ENCODE data around the gene CDC16.

Gene CDC16

GRCh38 chr13:114264886-114265611 lies 30.4 kb downstream of the CDC16 start:
- no peak for DNase-seq

DNA sequence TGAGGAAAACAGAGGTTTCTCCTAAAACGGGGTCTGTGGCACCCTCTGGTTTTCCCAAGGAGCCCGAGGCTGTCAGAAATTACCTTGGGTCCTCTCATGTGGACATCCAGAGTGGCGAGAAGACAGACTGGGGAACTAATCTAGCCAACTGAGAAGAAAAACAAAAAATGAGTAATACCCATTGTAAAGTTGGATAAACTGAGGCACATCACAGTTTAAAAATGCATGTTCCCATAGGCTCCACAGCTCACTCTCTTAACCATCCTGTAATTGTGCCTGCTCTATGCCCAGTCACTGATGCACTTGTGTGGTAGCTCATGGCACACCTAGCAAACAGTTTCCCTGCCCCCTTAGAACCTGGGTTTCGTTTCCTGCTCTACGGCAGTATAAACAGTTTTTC lies 31.5 kb downstream of the CDC16 start:
- no peak for DNase-seq

GRCh38 chr13:114268344-114269280 lies 33.9 kb downstream of the CDC16 start:
- no peak for DNase-seq

DNA sequence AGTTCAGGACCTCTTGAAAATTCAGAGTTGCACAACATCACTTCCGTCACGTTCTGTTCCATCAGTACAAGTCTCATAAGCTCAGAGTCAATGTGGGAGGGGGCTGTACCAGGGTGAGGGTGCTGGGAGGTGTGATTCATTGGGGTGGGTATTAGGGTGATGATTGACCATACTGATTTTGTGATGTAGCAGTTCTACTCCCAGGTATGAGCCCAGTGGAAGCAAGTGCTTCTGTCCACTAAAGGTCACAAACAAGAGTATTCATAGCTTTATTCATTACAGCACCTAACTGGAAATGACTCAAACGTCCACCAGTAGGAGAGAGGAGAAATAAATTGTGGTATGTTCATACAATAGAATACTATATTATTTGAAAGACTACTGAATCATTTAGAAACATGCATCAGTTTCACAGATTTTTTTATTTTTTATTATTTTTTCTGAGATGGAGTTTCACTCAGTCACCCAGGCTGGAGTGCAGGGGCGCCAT lies 34.6 kb downstream of the CDC16 start:
- peak; percentile 3 for DNase-seq

- DNase-seq: no peak
Measured at GRCh38 chr13:114272977-114273376, 38.3 kb downstream of the CDC16 start.

GRCh38 chr13:114275304-114275703 lies 40.6 kb downstream of the CDC16 start:
- DNase-seq: no peak

GRCh38 chr13:114279146-114279545 lies 44.4 kb downstream of the CDC16 start:
- DNase-seq: no peak

GRCh38 chr13:114279758-114280355 lies 45.2 kb downstream of the CDC16 start:
- no peak for DNase-seq

- peak; percentile 95 for DNase-seq
Measured at GRCh38 chr13:114281351-114282040, 46.8 kb downstream of the CDC16 start, which contains the start of gene UPF3A. UPF3A (plus strand) TSS chr13:114281601; CDS start chr13:114281640, 39 bp downstream.

- peak; percentile 80 for DNase-seq
Measured at GRCh38 chr13:114282041-114282670, 47.5 kb downstream of the CDC16 start.

DNA sequence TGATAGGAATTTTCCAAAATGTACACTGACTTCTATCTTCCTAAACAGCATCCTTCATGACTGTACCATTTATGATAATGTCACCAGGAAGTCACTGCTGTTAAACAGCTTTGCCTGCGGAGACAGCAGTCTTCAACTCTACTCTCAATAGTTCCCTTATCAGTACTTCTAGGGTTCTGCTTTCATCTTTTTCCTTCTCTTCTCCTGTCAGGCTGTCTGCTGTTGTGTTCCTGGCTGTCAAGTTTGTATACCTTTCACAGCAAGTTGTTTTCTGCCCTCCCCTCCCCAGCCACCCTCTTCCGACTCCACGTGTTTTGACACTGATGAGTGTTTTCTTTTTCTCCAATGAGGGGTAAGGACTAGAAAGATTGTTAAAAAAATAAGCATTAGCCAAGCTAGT lies 48.9 kb downstream of the CDC16 start:
- DNase-seq: no peak

GRCh38 chr13:114284680-114285079 lies 50.0 kb downstream of the CDC16 start:
- no peak for DNase-seq

DNA sequence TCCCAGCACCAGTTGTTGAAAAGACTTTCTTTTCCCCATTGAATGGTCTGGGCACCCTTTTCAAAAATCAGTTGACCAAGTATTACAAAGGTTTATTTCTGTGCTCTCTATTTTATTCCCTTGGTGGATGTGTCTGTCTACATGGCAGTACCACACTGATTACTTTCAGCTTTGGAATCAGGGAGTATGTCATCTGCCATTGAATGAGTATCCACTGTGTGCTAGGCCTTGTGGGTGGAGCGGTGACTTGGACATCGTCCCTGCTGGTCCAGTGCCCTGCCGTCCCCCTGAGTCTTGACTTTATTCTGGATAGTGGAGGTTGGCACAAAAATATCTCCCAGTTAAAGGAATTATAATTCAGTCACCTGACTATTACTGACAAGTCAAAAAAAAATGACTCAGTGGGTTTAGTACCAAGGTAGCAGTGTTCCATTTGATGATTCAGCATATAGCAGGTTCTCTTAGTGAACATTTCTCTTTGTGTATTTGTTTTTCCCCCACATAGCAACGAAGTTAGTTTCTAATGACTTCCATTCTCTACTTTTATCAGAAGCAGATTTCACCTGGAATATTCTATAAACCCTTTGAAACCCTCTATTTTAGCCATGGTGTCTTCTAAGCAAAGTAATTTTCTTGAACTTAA lies 50.6 kb downstream of the CDC16 start:
- no peak for DNase-seq

- no peak for DNase-seq
Measured at GRCh38 chr13:114286808-114287207, 52.1 kb downstream of the CDC16 start.

DNA sequence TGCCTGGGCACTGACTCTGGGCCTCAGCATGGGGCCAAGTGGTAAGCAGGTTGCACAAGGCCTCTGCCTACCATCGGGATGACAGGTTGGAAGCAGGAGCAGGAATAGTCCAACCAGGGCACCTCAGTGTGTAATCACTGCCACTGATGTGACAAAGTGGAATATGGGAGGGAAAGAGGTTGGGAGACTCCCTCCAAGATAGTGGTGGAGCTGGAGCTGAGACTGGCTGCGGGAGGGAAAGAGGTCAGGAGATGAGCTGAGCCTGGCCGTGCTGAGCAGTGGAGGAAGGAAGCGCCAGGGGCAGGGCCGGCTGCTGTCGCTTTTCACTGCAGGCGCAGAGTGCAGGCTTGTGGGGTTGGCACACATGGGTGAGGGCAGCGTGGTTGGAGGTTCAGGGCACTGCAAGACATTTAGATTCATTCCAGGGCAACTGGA lies 53.5 kb downstream of the CDC16 start:
- no peak for DNase-seq

GRCh38 chr13:114296448-114296847 lies 61.8 kb downstream of the CDC16 start:
- DNase-seq: no peak

- no peak for DNase-seq
Measured at GRCh38 chr13:114296902-114297301, 62.2 kb downstream of the CDC16 start.

DNA sequence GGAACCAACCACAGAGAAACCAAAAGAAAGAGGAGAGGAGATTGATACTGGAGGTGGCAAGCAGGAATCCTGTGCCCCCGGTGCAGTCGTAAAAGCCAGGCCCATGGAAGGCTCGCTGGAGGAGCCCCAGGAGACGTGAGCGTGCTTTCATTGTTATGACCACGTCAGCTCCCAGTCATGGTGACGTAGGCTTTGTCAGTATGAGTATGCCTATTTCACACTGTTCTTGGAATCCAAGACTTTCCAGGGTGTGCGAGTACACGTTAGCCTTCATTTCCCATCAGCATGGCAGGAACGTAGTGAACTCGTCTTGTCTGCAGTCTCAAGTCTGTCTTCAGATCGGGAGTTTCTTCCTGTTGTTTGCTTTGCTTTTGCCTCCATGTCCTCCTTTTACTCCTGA lies 64.2 kb downstream of the CDC16 start:
- DNase-seq: no peak

DNA sequence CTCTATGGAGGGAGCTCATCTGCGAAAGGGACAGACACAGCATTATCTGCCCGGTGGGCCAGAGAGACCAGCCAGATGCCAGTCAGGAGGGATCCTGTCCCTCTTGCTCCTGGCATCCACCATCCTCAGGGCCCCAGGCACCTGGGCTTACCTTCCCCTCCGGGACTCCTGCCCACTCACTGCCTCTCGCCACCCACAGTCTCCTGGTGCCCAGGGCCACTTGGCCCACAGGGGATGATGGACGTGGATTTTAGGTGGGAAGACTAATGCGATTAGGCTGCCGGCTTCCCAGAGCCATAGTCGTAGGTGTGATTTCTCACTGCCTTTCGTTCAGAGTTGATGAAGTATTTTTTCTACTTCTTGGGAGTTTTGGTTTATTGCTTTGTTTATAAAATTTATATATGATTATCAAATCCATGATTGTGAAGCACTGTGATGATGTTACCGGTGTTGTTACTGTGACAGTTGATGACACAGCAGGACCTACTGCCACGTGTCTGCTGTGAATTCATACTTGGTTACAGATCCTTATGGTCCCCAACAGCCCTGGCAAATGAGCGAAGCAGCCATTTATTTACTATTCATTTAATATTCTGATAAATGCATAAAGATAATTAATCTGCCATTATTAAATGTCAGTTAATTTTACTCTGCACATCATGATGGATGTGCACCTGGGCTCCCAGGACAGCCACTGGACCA lies 65.1 kb downstream of the CDC16 start:
- DNase-seq: no peak

DNA sequence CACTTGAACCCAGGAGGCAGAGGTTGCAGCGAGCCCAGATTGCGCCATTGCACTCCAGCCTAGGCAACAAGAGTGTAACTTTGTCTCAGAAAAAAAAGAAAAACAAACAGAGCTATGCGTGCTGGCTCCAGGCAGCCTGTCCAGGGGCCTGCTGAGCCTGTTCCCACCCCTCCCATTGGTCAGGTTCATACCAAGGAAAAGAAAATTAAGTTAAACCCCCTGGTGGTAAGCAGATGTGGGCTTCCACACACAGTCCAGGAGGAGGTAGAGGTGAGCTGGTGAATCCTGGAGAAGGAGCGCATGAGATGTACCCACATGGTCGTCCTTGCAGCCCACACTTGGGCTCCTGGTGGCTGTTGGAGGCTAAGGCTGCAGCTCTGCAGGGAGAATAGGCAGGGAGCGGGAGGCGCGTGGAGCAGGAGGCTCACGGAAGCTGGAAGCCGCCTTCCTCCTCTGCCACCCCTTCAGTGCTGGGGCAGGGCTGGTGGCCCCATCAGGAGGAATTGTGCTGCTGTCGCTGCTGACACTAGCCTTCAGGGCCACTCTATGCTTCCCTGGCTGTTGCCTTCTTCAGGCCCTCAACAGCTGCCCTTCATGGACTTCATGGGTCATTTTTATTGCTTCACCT lies 69.1 kb downstream of the CDC16 start:
- no peak for DNase-seq

Data from stimulated activated naive CD4-positive, alpha-beta T cell treated with Interleukin-2 at 50 U/mL for 16 hours (primary cell).